ENCODE results near the gene CALR3. TPM values are rescaled to one million over a fixed set of nuclear protein-coding genes. Genes with fewer than 3 reads are reported as not detected.
"Not testable (repeated sequence)": the region's sequence is repeated elsewhere in the genome, so short reads cannot be mapped to it uniquely, and the experiment has no call there.

CALR3 gene
- under 1 TPM in 2 of 4 donors, not detected in 2; 0.05 to 0.37 TPM for polyA plus RNA-seq (ENCODE audit: insufficient read length in 4 of 4)

- DNase-seq (ENCODE audit: low read depth in 4 of 4, low spot score in 3 of 4), result peak; percentile 93 to 98 (median 97)
Measured at GRCh38 chr19:16495982-16496612, at the start of gene CALR3, which contains the start of gene C19orf44. Gene CALR3, minus strand, starts transcription at chr19:16496167. Its CDS starts 38 bp downstream, at chr19:16496129. Gene C19orf44, plus strand, starts transcription at chr19:16496394. Its CDS starts 4,399 bp downstream, at chr19:16500793.

- no peak for DNase-seq (ENCODE audit: low read depth in 4 of 4, low spot score in 3 of 4)
Measured at GRCh38 chr19:16544473-16545231, 48.7 kb upstream of the CALR3 start.

- DNase-seq (ENCODE audit: low read depth in 4 of 4, low spot score in 3 of 4), result not testable (repeated sequence)
Measured at GRCh38 chr19:16543734-16544133, 47.8 kb upstream of the CALR3 start.

- no peak for DNase-seq (ENCODE audit: low read depth in 4 of 4, low spot score in 3 of 4)
Measured at GRCh38 chr19:16542910-16543472, 47.0 kb upstream of the CALR3 start.

- DNase-seq (ENCODE audit: low read depth in 4 of 4, low spot score in 3 of 4), result peak; percentile 89 to 91 (median 90)
Measured at GRCh38 chr19:16542045-16542909, 46.3 kb upstream of the CALR3 start, which contains the start of gene CHERP. Gene CHERP, minus strand, starts transcription at chr19:16542437. Its CDS starts 59 bp downstream, at chr19:16542378.

- DNase-seq (ENCODE audit: low read depth in 4 of 4, low spot score in 3 of 4), result no peak
Measured at GRCh38 chr19:16541526-16542044, 45.6 kb upstream of the CALR3 start.

- no peak for DNase-seq (ENCODE audit: low read depth in 4 of 4, low spot score in 3 of 4)
Measured at GRCh38 chr19:16540948-16541347, 45.0 kb upstream of the CALR3 start.

- no peak for DNase-seq (ENCODE audit: low read depth in 4 of 4, low spot score in 3 of 4)
Measured at GRCh38 chr19:16537111-16537510, 41.1 kb upstream of the CALR3 start.

- DNase-seq (ENCODE audit: low read depth in 4 of 4, low spot score in 3 of 4), result no peak
Measured at GRCh38 chr19:16536130-16536529, 40.2 kb upstream of the CALR3 start.

- DNase-seq (ENCODE audit: low read depth in 4 of 4, low spot score in 3 of 4), result no peak
Measured at GRCh38 chr19:16535381-16535780, 39.4 kb upstream of the CALR3 start.

GRCh38 chr19:16532440-16533234, 36.7 kb upstream of the CALR3 start:
- no peak for DNase-seq (ENCODE audit: low read depth in 4 of 4, low spot score in 3 of 4)

GRCh38 chr19:16531380-16531669, 35.4 kb upstream of the CALR3 start:
- no peak for DNase-seq (ENCODE audit: low read depth in 4 of 4, low spot score in 3 of 4)

- no peak for DNase-seq (ENCODE audit: low read depth in 4 of 4, low spot score in 3 of 4)
Measured at GRCh38 chr19:16530540-16531379, 34.8 kb upstream of the CALR3 start.

GRCh38 chr19:16529466-16530144, 33.6 kb upstream of the CALR3 start:
- no peak for DNase-seq (ENCODE audit: low read depth in 4 of 4, low spot score in 3 of 4)

GRCh38 chr19:16527971-16528521, 32.1 kb upstream of the CALR3 start:
- no peak for DNase-seq (ENCODE audit: low read depth in 4 of 4, low spot score in 3 of 4)

- no peak for DNase-seq (ENCODE audit: low read depth in 4 of 4, low spot score in 3 of 4)
Measured at GRCh38 chr19:16527334-16527935, 31.5 kb upstream of the CALR3 start.

- DNase-seq (ENCODE audit: low read depth in 4 of 4, low spot score in 3 of 4), result no peak
Measured at GRCh38 chr19:16525751-16526481, 29.9 kb upstream of the CALR3 start.
